ENCODE measurements around the gene NSUN2. TPM values are rescaled to one million over a fixed set of nuclear protein-coding genes. Genes with fewer than 3 reads are reported as not detected.
"Not testable (repeated sequence)": the region's sequence is repeated elsewhere in the genome, so short reads cannot be mapped to it uniquely, and the experiment has no call there.

NSUN2 gene
- total RNA-seq, 1 experiment from 2014 or later, result 155 TPM

DNA sequence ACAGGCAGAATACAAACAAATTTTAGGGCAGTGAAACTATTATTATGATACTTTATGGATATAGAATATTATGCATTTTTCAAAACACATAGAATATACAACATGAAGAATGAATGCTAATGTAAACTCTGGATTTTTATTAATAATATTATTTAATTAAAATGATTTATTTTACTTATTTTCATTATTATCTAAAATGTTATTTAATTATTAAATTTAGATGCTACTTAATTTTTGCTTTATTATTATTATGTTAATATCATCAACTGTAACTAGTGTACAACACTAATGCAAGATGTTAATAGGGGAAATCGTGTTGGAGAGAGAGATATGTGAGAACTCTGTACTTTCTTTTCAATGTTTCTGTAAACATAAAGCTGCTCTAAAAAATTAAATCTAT lies 41.1 kb upstream of the NSUN2 start:
- no peaks in the 10 kb centered on the region; the same call in 1 of the 2 replicates for H3F3A ChIP-seq (ENCODE audit: insufficient read depth, low read depth)
- no peak overlapping the region for H3K4me3 ChIP-seq
- no peaks in the 10 kb centered on the region for H3K9me3 ChIP-seq (ENCODE audit: insufficient read depth, low read depth)
- TF ChIP-seq EZH2 (IDR thresholded peaks at IDR 0.05; ENCODE audit: low read depth), result no peak
- TF ChIP-seq, protein P1, sequence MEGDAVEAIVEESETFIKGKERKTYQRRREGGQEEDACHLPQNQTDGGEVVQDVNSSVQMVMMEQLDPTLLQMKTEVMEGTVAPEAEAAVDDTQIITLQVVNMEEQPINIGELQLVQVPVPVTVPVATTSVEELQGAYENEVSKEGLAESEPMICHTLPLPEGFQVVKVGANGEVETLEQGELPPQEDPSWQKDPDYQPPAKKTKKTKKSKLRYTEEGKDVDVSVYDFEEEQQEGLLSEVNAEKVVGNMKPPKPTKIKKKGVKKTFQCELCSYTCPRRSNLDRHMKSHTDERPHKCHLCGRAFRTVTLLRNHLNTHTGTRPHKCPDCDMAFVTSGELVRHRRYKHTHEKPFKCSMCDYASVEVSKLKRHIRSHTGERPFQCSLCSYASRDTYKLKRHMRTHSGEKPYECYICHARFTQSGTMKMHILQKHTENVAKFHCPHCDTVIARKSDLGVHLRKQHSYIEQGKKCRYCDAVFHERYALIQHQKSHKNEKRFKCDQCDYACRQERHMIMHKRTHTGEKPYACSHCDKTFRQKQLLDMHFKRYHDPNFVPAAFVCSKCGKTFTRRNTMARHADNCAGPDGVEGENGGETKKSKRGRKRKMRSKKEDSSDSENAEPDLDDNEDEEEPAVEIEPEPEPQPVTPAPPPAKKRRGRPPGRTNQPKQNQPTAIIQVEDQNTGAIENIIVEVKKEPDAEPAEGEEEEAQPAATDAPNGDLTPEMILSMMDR (conservative IDR thresholded peaks at IDR 0.05), result no peak
- H3K4me1 ChIP-seq (replicated peaks; ENCODE audit: insufficient read depth), result no peaks in the 10 kb centered on the region
- BruUV-seq (replicated peaks), result no TSS peak
- POLR2A ChIA-PET (ENCODE audit: unreplicated experiment), result no interaction called here
- CTCF ChIA-PET, result no interaction called here
- intact Hi-C loops (cut with micrococcal nuclease; ENCODE audit: unreplicated experiment), result no loop called here
- DNase-seq, result no peak
- no peaks in the 10 kb centered on the region for H4K20me1 ChIP-seq (ENCODE audit: insufficient read depth)
- no peaks in the 10 kb centered on the region for H3K79me2 ChIP-seq (ENCODE audit: low read depth)
- H3K27me3 ChIP-seq (ENCODE audit: insufficient read depth, low read depth), result no peaks in the 10 kb centered on the region
- H3K36me3 ChIP-seq (ENCODE audit: low read depth), result no peaks in the 10 kb centered on the region
- no peaks in the 10 kb centered on the region for H3K9me2 ChIP-seq (ENCODE audit: insufficient read depth)
- H3K4me2 ChIP-seq, result no peak overlapping the region
- no peak overlapping the region for H3K27ac ChIP-seq
- no peak overlapping the region for H2AFZ ChIP-seq

DNA sequence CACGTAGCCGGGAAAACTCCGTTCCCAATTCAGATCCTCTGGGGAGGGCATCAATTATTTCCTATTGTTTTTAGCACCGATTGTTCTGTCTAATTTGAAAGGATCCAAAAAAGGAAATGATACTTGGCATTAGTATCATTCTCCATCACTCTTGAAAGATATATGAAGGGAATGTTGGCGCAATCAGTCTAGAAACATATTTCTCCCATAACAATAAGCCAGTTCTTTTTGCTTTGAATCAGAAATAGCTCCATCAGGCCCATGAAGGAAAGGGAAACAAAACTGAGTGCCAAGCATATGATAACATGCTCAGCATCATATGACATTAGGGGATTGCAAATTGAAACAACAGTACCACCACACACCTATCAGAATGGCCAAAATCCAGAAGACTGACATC lies 40.2 kb upstream of the NSUN2 start:
- DNase-seq, result no peak
- no peaks in the 10 kb centered on the region for H3K27me3 ChIP-seq (ENCODE audit: insufficient read depth, low read depth)
- no peak overlapping the region for H3K4me2 ChIP-seq
- ChIA-PET POLR2A (ENCODE audit: unreplicated experiment) (no interaction called here), CTCF (no interaction called here)
- intact Hi-C loops (cut with micrococcal nuclease; ENCODE audit: unreplicated experiment), result no loop called here
- no peaks in the 10 kb centered on the region for H3K9me2 ChIP-seq (ENCODE audit: insufficient read depth)
- H3K27ac ChIP-seq, result no peak overlapping the region
- H3K79me2 ChIP-seq (ENCODE audit: low read depth), result no peaks in the 10 kb centered on the region
- no peaks in the 10 kb centered on the region; the same call in 1 of the 2 replicates for H3F3A ChIP-seq (ENCODE audit: insufficient read depth, low read depth)
- H3K4me3 ChIP-seq, result no peak overlapping the region
- H3K36me3 ChIP-seq (ENCODE audit: low read depth), result no peaks in the 10 kb centered on the region
- H3K9me3 ChIP-seq (ENCODE audit: insufficient read depth, low read depth), result no peaks in the 10 kb centered on the region
- TF ChIP-seq, protein P1 (conservative IDR thresholded peaks at IDR 0.05), result no peak
- TF ChIP-seq EZH2 (IDR thresholded peaks at IDR 0.05; ENCODE audit: low read depth), result no peak
- no peaks in the 10 kb centered on the region for H3K4me1 ChIP-seq (replicated peaks; ENCODE audit: insufficient read depth)
- H2AFZ ChIP-seq, result no peak overlapping the region
- no TSS peak for BruUV-seq (replicated peaks)
- no peaks in the 10 kb centered on the region for H4K20me1 ChIP-seq (ENCODE audit: insufficient read depth)

DNA sequence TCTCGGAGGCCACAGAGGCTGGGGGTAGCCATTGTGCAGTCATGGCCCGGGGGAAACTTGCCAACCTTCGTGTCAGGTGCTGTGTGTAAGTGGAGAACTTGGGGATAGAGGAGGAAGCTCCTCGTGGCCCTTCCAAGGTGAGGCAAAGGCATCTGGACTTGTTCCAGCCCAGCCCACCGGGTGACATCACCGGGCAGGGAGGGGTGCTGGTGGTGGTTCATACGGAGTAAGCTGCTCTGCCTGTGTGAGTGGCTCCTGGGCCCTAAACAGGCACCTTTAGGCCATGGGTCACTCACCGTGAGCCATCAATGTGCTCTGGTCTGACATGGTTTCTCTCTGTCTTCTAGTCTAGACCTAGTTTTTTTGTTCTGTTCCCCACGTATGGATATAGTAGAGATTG lies 35.9 kb upstream of the NSUN2 start:
- H4K20me1 ChIP-seq (ENCODE audit: insufficient read depth); H3K36me3 ChIP-seq (ENCODE audit: low read depth); H3K27ac ChIP-seq; intact Hi-C loops (cut with micrococcal nuclease; ENCODE audit: unreplicated experiment); H3K27me3 ChIP-seq (ENCODE audit: insufficient read depth, low read depth); BruUV-seq (replicated peaks); H3K4me1 ChIP-seq (replicated peaks; ENCODE audit: insufficient read depth); H3K79me2 ChIP-seq (ENCODE audit: low read depth); H3K4me3 ChIP-seq; H3K9me2 ChIP-seq (ENCODE audit: insufficient read depth); POLR2A ChIA-PET (ENCODE audit: unreplicated experiment); H3F3A ChIP-seq (ENCODE audit: insufficient read depth, low read depth); DNase-seq; CTCF ChIA-PET; H3K9me3 ChIP-seq (ENCODE audit: insufficient read depth, low read depth); H2AFZ ChIP-seq; H3K4me2 ChIP-seq: not testable (repeated sequence)

DNA sequence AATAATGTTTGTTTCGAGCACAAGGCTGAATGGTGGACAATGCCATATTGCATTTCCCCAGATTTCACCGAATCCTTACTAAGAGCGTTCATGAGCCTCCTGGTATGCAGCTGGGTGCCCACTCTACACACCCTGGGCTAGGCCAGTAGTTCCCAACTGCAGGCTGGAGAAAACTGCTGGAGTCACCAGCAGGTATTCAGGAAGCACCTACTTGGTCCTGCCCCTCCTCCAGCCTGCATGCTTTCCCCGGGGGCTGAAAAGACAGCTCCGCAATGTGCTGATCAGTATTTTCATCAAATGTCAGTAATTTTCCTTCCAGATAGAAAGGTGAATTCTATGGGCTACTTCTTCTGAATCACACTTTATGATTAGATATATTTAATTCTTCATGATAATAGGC lies 34.8 kb upstream of the NSUN2 start:
- H3K9me2 ChIP-seq (ENCODE audit: insufficient read depth), result no peaks in the 10 kb centered on the region
- H3K36me3 ChIP-seq (ENCODE audit: low read depth), result no peaks in the 10 kb centered on the region
- H3K4me1 ChIP-seq (replicated peaks; ENCODE audit: insufficient read depth), result no peaks in the 10 kb centered on the region
- no peak for DNase-seq
- no peak overlapping the region for H2AFZ ChIP-seq
- ChIA-PET POLR2A (ENCODE audit: unreplicated experiment) (interaction anchor here (0.6 kb wide), 1 partner anchor 43 kb away, joined by 4 read pairs; no protein-coding TSS in a partner anchor), CTCF (no interaction called here)
- H3F3A ChIP-seq (ENCODE audit: insufficient read depth, low read depth), result no peaks in the 10 kb centered on the region
- no peaks in the 10 kb centered on the region for H3K27me3 ChIP-seq (ENCODE audit: insufficient read depth, low read depth)
- no peak overlapping the region for H3K4me2 ChIP-seq
- no peak for TF ChIP-seq EZH2 (IDR thresholded peaks at IDR 0.05; ENCODE audit: low read depth)
- no peak overlapping the region for H3K27ac ChIP-seq
- H3K9me3 ChIP-seq (ENCODE audit: insufficient read depth, low read depth), result no peaks in the 10 kb centered on the region
- H3K4me3 ChIP-seq, result no peak overlapping the region
- no peaks in the 10 kb centered on the region for H3K79me2 ChIP-seq (ENCODE audit: low read depth)
- H4K20me1 ChIP-seq (ENCODE audit: insufficient read depth), result no peaks in the 10 kb centered on the region
- BruUV-seq (replicated peaks), result no TSS peak
- intact Hi-C loops (cut with micrococcal nuclease; ENCODE audit: unreplicated experiment), result no loop called here
